Keratinocyte (primary cell): ENCODE data around the gene PIANP. TPM values are rescaled to one million over a fixed set of nuclear protein-coding genes. Genes with fewer than 3 reads are reported as not detected.

Experiments used
- DNase-seq: peaks from one replicate; pipeline ENCODE4 v3.0.0-alpha.2; 2011; ENCODE audit warnings: low read depth, missing footprints, low spot score
- FAIRE-seq: peaks from 2 replicates; lab custom pipeline; 2011; peaks lifted over from hg19 to GRCh38; lab: Jason Lieb, UNC
- H2AFZ ChIP-seq: 2 replicates; pipeline ENCODE4 v1.6.0; 2012; ENCODE audit warnings: low read length, control low read depth, inconsistent platforms; ENCODE audit not compliant: control insufficient read depth
- H3K27ac ChIP-seq: 2 replicates; pipeline ENCODE4 v1.5.1; 2011; ENCODE audit warnings: low read length; ENCODE audit not compliant: control insufficient read depth, insufficient read depth
- H3K27me3 ChIP-seq: 3 replicates; pipeline ENCODE4 v1.6.0; 2011; ENCODE audit warnings: low read length; ENCODE audit not compliant: control insufficient read depth, insufficient read depth; ENCODE audit errors: extremely low read depth
- H3K36me3 ChIP-seq, 2 experiments: 2 replicates in 1 of 2; 3 replicates in 1 of 2; pipeline ENCODE4 v1.5.1; 2011; ENCODE audit warnings: low read length in 2 of 2, mild to moderate bottlenecking in 1 of 2; ENCODE audit not compliant: control insufficient read depth in 2 of 2, insufficient read depth in 2 of 2; ENCODE audit errors: extremely low read depth in 1 of 2
- H3K4me1 ChIP-seq: 3 replicates; pipeline ENCODE4 v1.5.1; 2011; ENCODE audit warnings: low read length; ENCODE audit not compliant: control insufficient read depth, insufficient read depth; ENCODE audit errors: extremely low read depth
- H3K4me2 ChIP-seq: 3 replicates; pipeline ENCODE4 v1.6.0; 2011; ENCODE audit warnings: low read depth, low read length; ENCODE audit not compliant: control insufficient read depth, insufficient read depth; ENCODE audit errors: extremely low read depth
- H3K4me3 ChIP-seq, 3 experiments: fragments of 200-600 bp in 1 of 3; sonication (generic) in 1 of 3; 2 replicates in 2 of 3; 3 replicates in 1 of 3; pipeline ENCODE4 v1.5.1; 2011 to 2016; ENCODE audit warnings: low read length in 3 of 3, mild to moderate bottlenecking in 3 of 3, control low read depth in 2 of 3, inconsistent platforms in 1 of 3, low read depth in 1 of 3, mixed read lengths in 1 of 3, mixed run types in 1 of 3, moderate library complexity in 1 of 3; ENCODE audit not compliant: control insufficient read depth in 2 of 3, insufficient read depth in 2 of 3; ENCODE audit errors: extremely low read depth in 1 of 3
- H3K79me2 ChIP-seq: 2 replicates; pipeline ENCODE4 v1.6.0; 2012; ENCODE audit warnings: low read length; ENCODE audit not compliant: control insufficient read depth, insufficient read depth
- H3K9ac ChIP-seq: 3 replicates; pipeline ENCODE4 v1.6.0; 2011; ENCODE audit warnings: low read length; ENCODE audit not compliant: control insufficient read depth, insufficient read depth; ENCODE audit errors: extremely low read depth
- H3K9me1 ChIP-seq: 3 replicates; pipeline ENCODE4 v1.6.0; 2011; ENCODE audit warnings: low read length; ENCODE audit not compliant: control insufficient read depth, insufficient read depth; ENCODE audit errors: extremely low read depth
- H3K9me3 ChIP-seq: 2 replicates; pipeline ENCODE4 v1.5.1; 2012; ENCODE audit warnings: low read depth, low read length; ENCODE audit not compliant: control insufficient read depth
- H4K20me1 ChIP-seq: 3 replicates; pipeline ENCODE4 v1.6.0; 2011; ENCODE audit warnings: low read length; ENCODE audit not compliant: control insufficient read depth, insufficient read depth; ENCODE audit errors: extremely low read depth
- EZH2 ChIP-seq: IDR thresholded peaks from one replicate; pipeline ENCODE4 v1.6.1; 2012; ENCODE audit warnings: inconsistent platforms, mild to moderate bottlenecking, low read length, moderate library complexity
- dilution Hi-C: fragments of 300-500 bp; cut with MboI; formaldehyde crosslinking; loops from one replicate; pipeline ENCODE4 v1.7.0; 2020; ENCODE audit warnings: low sequenced_read_pairs; ENCODE audit not compliant: extremely low pct_ligation_motif_present
- polyA plus RNA-seq, 5 experiments: library from polyadenylated mRNA; depleted of rRNA in 3 of 5; stranded (reverse) in 3 of 5; stranded (forward) in 1 of 5; unstranded in 1 of 5; fragments of >200 nt; gene quantifications; 1 replicate in 1 of 5; 2 replicates in 3 of 5; 3 replicates in 1 of 5; pipeline versions ENCODE4 v1.2.1 to v1.2.3, GENCODE V29; 2011 to 2012; ENCODE audit warnings: missing spikeins in 2 of 5, low read depth in 1 of 5, low replicate concordance in 1 of 5
- TF ChIP-seq, protein P1 (sequence below), 3 experiments: IDR thresholded peaks in 1 of 3; conservative IDR thresholded peaks in 1 of 3; optimal IDR thresholded peaks in 1 of 3; 2 replicates in 2 of 3; 3 replicates in 1 of 3; pipeline versions ENCODE3 to v1.5.1; 2011; ENCODE audit warnings: low read length in 3 of 3, mild to moderate bottlenecking in 3 of 3, moderate library complexity in 2 of 3, control low read depth in 1 of 3, inconsistent platforms in 1 of 3; ENCODE audit not compliant: insufficient read depth in 2 of 3; ENCODE audit errors: extremely low read depth in 1 of 3

Gene PIANP
- polyA plus RNA-seq, 1 donor (not counting 4 experiments of a cell fraction or from before 2014, with no cell fraction given) = not detected

- no peak overlapping the region for H3K4me3 ChIP-seq
- no peaks in the 10 kb centered on the region for H3K9me3 ChIP-seq
- no peak for DNase-seq
- TF ChIP-seq, protein P1, sequence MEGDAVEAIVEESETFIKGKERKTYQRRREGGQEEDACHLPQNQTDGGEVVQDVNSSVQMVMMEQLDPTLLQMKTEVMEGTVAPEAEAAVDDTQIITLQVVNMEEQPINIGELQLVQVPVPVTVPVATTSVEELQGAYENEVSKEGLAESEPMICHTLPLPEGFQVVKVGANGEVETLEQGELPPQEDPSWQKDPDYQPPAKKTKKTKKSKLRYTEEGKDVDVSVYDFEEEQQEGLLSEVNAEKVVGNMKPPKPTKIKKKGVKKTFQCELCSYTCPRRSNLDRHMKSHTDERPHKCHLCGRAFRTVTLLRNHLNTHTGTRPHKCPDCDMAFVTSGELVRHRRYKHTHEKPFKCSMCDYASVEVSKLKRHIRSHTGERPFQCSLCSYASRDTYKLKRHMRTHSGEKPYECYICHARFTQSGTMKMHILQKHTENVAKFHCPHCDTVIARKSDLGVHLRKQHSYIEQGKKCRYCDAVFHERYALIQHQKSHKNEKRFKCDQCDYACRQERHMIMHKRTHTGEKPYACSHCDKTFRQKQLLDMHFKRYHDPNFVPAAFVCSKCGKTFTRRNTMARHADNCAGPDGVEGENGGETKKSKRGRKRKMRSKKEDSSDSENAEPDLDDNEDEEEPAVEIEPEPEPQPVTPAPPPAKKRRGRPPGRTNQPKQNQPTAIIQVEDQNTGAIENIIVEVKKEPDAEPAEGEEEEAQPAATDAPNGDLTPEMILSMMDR (optimal IDR thresholded peaks at IDR 0.05 in 1 of 3, IDR thresholded peaks at IDR 0.05 in 1 of 3, conservative IDR thresholded peaks at IDR 0.05 in 1 of 3; ENCODE audit: extremely low read depth in 1 of 3, insufficient read depth in 2 of 3, low read length in 3 of 3) = no peak
- no peak for TF ChIP-seq EZH2
- FAIRE-seq = peak; percentile 20
- no peaks in the 10 kb centered on the region for H4K20me1 ChIP-seq
- no peaks in the 10 kb centered on the region for H3K9me1 ChIP-seq
- H3K36me3 ChIP-seq = no peaks in the 10 kb centered on the region
- no peak overlapping the region for H3K27ac ChIP-seq
- peaks cover 21% of the 10 kb centered on the region for H3K4me1 ChIP-seq
- no peak overlapping the region for H2AFZ ChIP-seq
- dilution Hi-C loops = no loop called here
- no peak overlapping the region for H3K9ac ChIP-seq
- peaks cover 36% of the 10 kb centered on the region for H3K79me2 ChIP-seq
- no peak overlapping the region for H3K4me2 ChIP-seq
- no peaks in the 10 kb centered on the region for H3K27me3 ChIP-seq
Observed at GRCh38 chr12:6691473-6691872, 9.1 kb downstream of the PIANP start.

- Histone ChIP-seq H2AFZ (peak within 1 kb of the TSS; percentile 92), H3K36me3 (peaks cover 0 to 6% of the 10 kb centered on the region in 2 experiments), H3K27me3 (no peaks in the 10 kb centered on the region), H3K9ac (peak within 1 kb of the TSS; percentile 92), H3K27ac (peak within 1 kb of the TSS; percentile 81), H3K4me1 (peaks cover 21% of the 10 kb centered on the region), H3K9me3 (no peaks in the 10 kb centered on the region), H3K4me3 (peak within 1 kb of the TSS; percentile 84 to 98 (median 97)), H3K9me1 (no peaks in the 10 kb centered on the region), H3K4me2 (peak within 1 kb of the TSS; percentile 98), H4K20me1 (no peaks in the 10 kb centered on the region), H3K79me2 (peaks cover 58% of the 10 kb centered on the region)
- FAIRE-seq (peak; percentile 13), DNase-seq (peak; percentile 92)
- dilution Hi-C loops = no loop called here
- TF ChIP-seq EZH2 = no peak
- TF ChIP-seq, protein P1 (optimal IDR thresholded peaks at IDR 0.05 in 1 of 3, IDR thresholded peaks at IDR 0.05 in 1 of 3, conservative IDR thresholded peaks at IDR 0.05 in 1 of 3; ENCODE audit: extremely low read depth in 1 of 3, insufficient read depth in 2 of 3, low read length in 3 of 3) = peak in 1 of 3 experiments; percentile 3
Observed at GRCh38 chr12:6688999-6689882, 11.4 kb downstream of the PIANP start, which contains the start of gene ZNF384. Gene ZNF384 (minus strand): TSS chr12:6689375. CDS start chr12:6679520, 9,855 bp downstream.
